OCI-LY7 (cell line): Measurements from ENCODE around the gene RAB6B. TPM values are rescaled to one million over a fixed set of nuclear protein-coding genes. Genes with fewer than 3 reads are reported as not detected.

Experiments used
- BruUV-seq: library from RNA; stranded (reverse); fragments of 400-500 nt; replicated peaks from 2 replicates; lab custom pipeline; 2021; lab: Mats Ljungman, UMichigan
- CTCF ChIA-PET: fragments of 300-600 bp; sonication (Branson Sonifier 250); formaldehyde crosslinking; loops from one replicate; lab custom pipeline; 2022; ENCODE audit warnings: antibody characterized with exemption; ENCODE audit not compliant: unreplicated experiment; lab: Charles Lee
- POLR2A ChIA-PET: fragments of 300-600 bp; sonication (Branson Sonifier 250); formaldehyde crosslinking; loops from one replicate; lab custom pipeline; 2022; ENCODE audit warnings: antibody characterized with exemption; lab: Charles Lee
- DNase-seq: peaks from one replicate; pipeline ENCODE4 v3.0.0-alpha.2; 2015; ENCODE audit warnings: low spot score
- H2AFZ ChIP-seq: fragments of 200-600 bp; sonication (generic), shearing (Covaris generic); 2 replicates; pipeline ENCODE4 v1.6.1; 2014; ENCODE audit warnings: mild to moderate bottlenecking, antibody characterized with exemption, low read length, moderate library complexity
- H3K27ac ChIP-seq: fragments of 200-600 bp; sonication (generic); 2 replicates; pipeline ENCODE4 v1.5.1; 2014; ENCODE audit warnings: mixed run types, low read depth, mild to moderate bottlenecking, moderate library complexity, low read length, inconsistent platforms; ENCODE audit not compliant: poor library complexity, severe bottlenecking
- H3K36me3 ChIP-seq: fragments of 200-600 bp; sonication (generic); 2 replicates; pipeline ENCODE4 v1.6.1; 2014; ENCODE audit warnings: mild to moderate bottlenecking, antibody characterized with exemption, low read length, moderate library complexity, mixed read lengths; ENCODE audit not compliant: insufficient read depth
- H3K4me1 ChIP-seq: fragments of 200-600 bp; sonication (generic); 2 replicates; pipeline ENCODE4 v1.5.1; 2014; ENCODE audit warnings: mild to moderate bottlenecking, low read length; ENCODE audit not compliant: insufficient read depth, poor library complexity, severe bottlenecking
- H3K4me2 ChIP-seq: fragments of 200-600 bp; sonication (generic); 2 replicates; pipeline ENCODE4 v1.6.1; 2014; ENCODE audit warnings: mild to moderate bottlenecking, low read length
- H3K4me3 ChIP-seq: fragments of 200-600 bp; sonication (generic); 2 replicates; pipeline ENCODE4 v1.5.1; 2014; ENCODE audit warnings: mild to moderate bottlenecking, low read depth, low read length; ENCODE audit not compliant: poor library complexity, severe bottlenecking
- H3K79me2 ChIP-seq: fragments of 200-600 bp; sonication (generic); 2 replicates; pipeline ENCODE4 v1.6.1; 2016; ENCODE audit warnings: low read depth, mild to moderate bottlenecking, low read length, moderate library complexity, mixed read lengths; ENCODE audit not compliant: insufficient read depth
- H3K9me2 ChIP-seq: fragments of 200-600 bp; sonication (generic); 2 replicates; pipeline ENCODE4 v1.6.1; 2016; ENCODE audit warnings: mild to moderate bottlenecking, low read length, mixed read lengths; ENCODE audit not compliant: insufficient read depth
- H3K9me3 ChIP-seq: fragments of 200-600 bp; sonication (generic); 2 replicates; pipeline ENCODE4 v1.6.1; 2014; ENCODE audit warnings: mild to moderate bottlenecking, mixed run types, low read length, mixed read lengths
- H4K20me1 ChIP-seq: fragments of 200-600 bp; sonication (generic); 2 replicates; pipeline ENCODE4 v1.6.1; 2014; ENCODE audit warnings: mild to moderate bottlenecking, antibody characterized with exemption, low read length, moderate library complexity, mixed read lengths; ENCODE audit not compliant: insufficient read depth
- CTCF ChIP-seq: fragments of 200-600 bp; sonication (generic); conservative IDR thresholded peaks from 2 replicates; pipeline ENCODE4 v1.5.1; 2014; ENCODE audit warnings: mild to moderate bottlenecking, antibody characterized with exemption, low read length, moderate library complexity, mixed read lengths
- EZH2phosphoT487 ChIP-seq: fragments of 200-600 bp; sonication (generic); IDR thresholded peaks from 2 replicates; pipeline ENCODE4 v1.6.1; 2018; ENCODE audit warnings: low read depth, borderline replicate concordance, mild to moderate bottlenecking, mixed run types, antibody characterized with exemption, low read length, moderate library complexity, mixed read lengths
- intact Hi-C: fragments of 100-400 bp; cut with micrococcal nuclease; formaldehyde crosslinking; loops from one replicate; pipeline ENCODE4 v1.10.0; 2022; ENCODE audit not compliant: unreplicated experiment
- total RNA-seq, 2 experiments: library from RNA; depleted of rRNA in 1 of 2; stranded (reverse); fragments of >200 nt in 1 of 2; shearing (Covaris generic) in 1 of 2; gene quantifications; 2 replicates each; pipeline ENCODE4 v1.2.3, GENCODE V29; 2014 to 2022

The RAB6B gene
- total RNA-seq, 2 experiments from 2014 or later, result not detected

- Histone ChIP-seq H3K4me2 (no peak overlapping the region), H3K4me1 (no peaks in the 10 kb centered on the region), H3K36me3 (no peaks in the 10 kb centered on the region), H3K9me3 (no peaks in the 10 kb centered on the region), H3K4me3 (no peak overlapping the region), H2AFZ (no peak overlapping the region), H3K27ac (no peak overlapping the region), H3K79me2 (no peaks in the 10 kb centered on the region), H4K20me1 (no peaks in the 10 kb centered on the region), H3K9me2 (no peaks in the 10 kb centered on the region)
- TF ChIP-seq EZH2phosphoT487, result no peak
- TF ChIP-seq CTCF, result no peak
- intact Hi-C loops, result no loop called here
- no peak for DNase-seq
- BruUV-seq, result no TSS peak
- ChIA-PET POLR2A (interaction anchor here (0.5 kb wide), 1 partner anchor 140 kb away, joined by 3 read pairs; no protein-coding TSS in a partner anchor), CTCF (no interaction called here)
These were observed 14.7 kb downstream of the RAB6B start for GRCh38 chr3:133880886-133881455.

GRCh38 chr3:133880287-133880686, 15.4 kb downstream of the RAB6B start:
- no peak for DNase-seq
- no peak overlapping the region for H3K4me3 ChIP-seq
- no peaks in the 10 kb centered on the region for H4K20me1 ChIP-seq
- no peaks in the 10 kb centered on the region for H3K36me3 ChIP-seq
- no peaks in the 10 kb centered on the region for H3K4me1 ChIP-seq
- BruUV-seq, result no TSS peak
- H3K9me3 ChIP-seq, result no peaks in the 10 kb centered on the region
- CTCF ChIA-PET, result no interaction called here
- no peak for TF ChIP-seq EZH2phosphoT487
- no peak for TF ChIP-seq CTCF
- H3K9me2 ChIP-seq, result no peaks in the 10 kb centered on the region
- intact Hi-C loops, result no loop called here
- no peak overlapping the region for H3K4me2 ChIP-seq
- no peak overlapping the region for H2AFZ ChIP-seq
- POLR2A ChIA-PET, result interaction anchor here (1.1 kb wide), 1 partner anchor 12 kb away, joined by 3 read pairs; no protein-coding TSS in a partner anchor
- no peak overlapping the region for H3K27ac ChIP-seq
- H3K79me2 ChIP-seq, result no peaks in the 10 kb centered on the region

GRCh38 chr3:133878518-133878917, 17.2 kb downstream of the RAB6B start:
- Histone ChIP-seq H3K4me3 (no peak overlapping the region), H2AFZ (no peak overlapping the region), H3K79me2 (no peaks in the 10 kb centered on the region), H4K20me1 (no peaks in the 10 kb centered on the region), H3K27ac (no peak overlapping the region), H3K9me3 (no peaks in the 10 kb centered on the region), H3K36me3 (no peaks in the 10 kb centered on the region), H3K9me2 (no peaks in the 10 kb centered on the region), H3K4me2 (no peak overlapping the region), H3K4me1 (no peaks in the 10 kb centered on the region)
- POLR2A ChIA-PET, result no interaction called here
- no TSS peak for BruUV-seq
- CTCF ChIA-PET, result no interaction called here
- intact Hi-C loops, result no loop called here
- TF ChIP-seq CTCF, result no peak
- TF ChIP-seq EZH2phosphoT487, result no peak
- no peak for DNase-seq
